Mesendoderm (in vitro differentiated cells): ENCODE measurements around the gene TNNI3K.

ENCODE experiments used
- DNase-seq: peaks from one replicate; pipeline ENCODE4 v3.0.0; 2013
- H2AK5ac ChIP-seq: 2 replicates; pipeline ENCODE4 v1.6.1; 2013; ENCODE audit warnings: low read length, inconsistent platforms
- H2BK120ac ChIP-seq: 2 replicates; pipeline ENCODE4 v1.6.1; 2013; ENCODE audit warnings: low read depth, mild to moderate bottlenecking, low read length, moderate library complexity, mixed read lengths
- H2BK15ac ChIP-seq: replicated peaks from 2 replicates; pipeline ENCODE4 v1.6.1; 2013; ENCODE audit warnings: low read depth, mild to moderate bottlenecking, moderate library complexity
- H2BK5ac ChIP-seq: 2 replicates; pipeline ENCODE4 v1.6.1; 2013; ENCODE audit warnings: low read length, inconsistent platforms
- H3K18ac ChIP-seq: 2 replicates; pipeline ENCODE4 v1.6.1; 2013; ENCODE audit warnings: mild to moderate bottlenecking, low read length, mixed read lengths
- H3K23ac ChIP-seq: one replicate; pipeline ENCODE4 v1.6.1; 2013; ENCODE audit warnings: low read length
- H3K27ac ChIP-seq: 2 replicates; pipeline ENCODE4 v1.5.1; 2013; ENCODE audit warnings: low read depth, mild to moderate bottlenecking, inconsistent platforms, low read length, moderate library complexity
- H3K27me3 ChIP-seq: 2 replicates; pipeline ENCODE4 v1.6.1; 2013; ENCODE audit warnings: low read length, control low read depth, mild to moderate bottlenecking, inconsistent platforms; ENCODE audit not compliant: insufficient read depth, poor library complexity
- H3K36me3 ChIP-seq: 2 replicates; pipeline ENCODE4 v1.6.1; 2013; ENCODE audit warnings: low read length, inconsistent platforms; ENCODE audit not compliant: control insufficient read depth, insufficient read depth
- H3K4ac ChIP-seq: one replicate; pipeline ENCODE4 v1.6.1; 2013; ENCODE audit warnings: low read depth, mild to moderate bottlenecking, low read length, moderate library complexity
- H3K4me1 ChIP-seq: 2 replicates; pipeline ENCODE4 v1.6.1; 2013; ENCODE audit warnings: low read depth, low read length, inconsistent platforms; ENCODE audit not compliant: control insufficient read depth
- H3K4me2 ChIP-seq: 2 replicates; pipeline ENCODE4 v1.6.1; 2013; ENCODE audit warnings: low read length
- H3K4me3 ChIP-seq: 2 replicates; pipeline ENCODE4 v1.5.1; 2013; ENCODE audit warnings: mild to moderate bottlenecking, low read length
- H3K56ac ChIP-seq: one replicate; pipeline ENCODE4 v1.6.1; 2013; ENCODE audit warnings: low read length
- H3K79me1 ChIP-seq: 2 replicates; pipeline ENCODE4 v1.6.1; 2013; ENCODE audit warnings: low read length, inconsistent platforms
- H3K79me2 ChIP-seq: 2 replicates; pipeline ENCODE4 v1.6.1; 2013; ENCODE audit warnings: mild to moderate bottlenecking, low read length; ENCODE audit not compliant: control insufficient read depth, insufficient read depth
- H3K9ac ChIP-seq: 2 replicates; pipeline ENCODE4 v1.6.1; 2013; ENCODE audit warnings: low read length, inconsistent platforms
- H4K5ac ChIP-seq: one replicate; pipeline ENCODE4 v1.6.1; 2013; ENCODE audit warnings: low read length
- H4K8ac ChIP-seq: one replicate; pipeline ENCODE4 v1.6.1; 2013; ENCODE audit warnings: low read depth, mild to moderate bottlenecking, control low read depth, low read length, moderate library complexity
- WGBS: extraction: QIAGEN DNeasy Blood & Tissue Kit; methylation state at CpG from one replicate; pipeline ENCODE4 v1.1.7; 2013; ENCODE audit warnings: low lambda C conversion rate, missing lambda C conversion rate; ENCODE audit not compliant: insufficient coverage; ENCODE audit errors: extremely low coverage; 5-methylcytosine and 5-hydroxymethylcytosine counted together

The TNNI3K gene

GRCh38 chr1:74498901-74499300 lies 263.7 kb downstream of the TNNI3K start:
- no peak overlapping the region for H2BK5ac ChIP-seq
- no peak overlapping the region for H3K27ac ChIP-seq
- no peak overlapping the region for H4K5ac ChIP-seq
- no peak overlapping the region for H3K9ac ChIP-seq
- no peak overlapping the region for H3K23ac ChIP-seq
- H3K4me2 ChIP-seq, result no peak overlapping the region
- H3K4me3 ChIP-seq, result no peak overlapping the region
- no peaks in the 10 kb centered on the region for H3K79me1 ChIP-seq
- H3K36me3 ChIP-seq, result no peaks in the 10 kb centered on the region
- no peak overlapping the region for H2BK120ac ChIP-seq
- H4K8ac ChIP-seq, result no peak overlapping the region
- H3K79me2 ChIP-seq, result no peaks in the 10 kb centered on the region
- no peak for DNase-seq
- H3K4ac ChIP-seq, result no peak overlapping the region
- no peak overlapping the region for H2BK15ac ChIP-seq
- no peak overlapping the region for H3K56ac ChIP-seq
- H2AK5ac ChIP-seq, result no peak overlapping the region
- H3K4me1 ChIP-seq, result no peaks in the 10 kb centered on the region
- no peak overlapping the region for H3K18ac ChIP-seq
- no peaks in the 10 kb centered on the region for H3K27me3 ChIP-seq
- no CpG with 5 or more reads among the region's 3 CpGs for WGBS

DNA sequence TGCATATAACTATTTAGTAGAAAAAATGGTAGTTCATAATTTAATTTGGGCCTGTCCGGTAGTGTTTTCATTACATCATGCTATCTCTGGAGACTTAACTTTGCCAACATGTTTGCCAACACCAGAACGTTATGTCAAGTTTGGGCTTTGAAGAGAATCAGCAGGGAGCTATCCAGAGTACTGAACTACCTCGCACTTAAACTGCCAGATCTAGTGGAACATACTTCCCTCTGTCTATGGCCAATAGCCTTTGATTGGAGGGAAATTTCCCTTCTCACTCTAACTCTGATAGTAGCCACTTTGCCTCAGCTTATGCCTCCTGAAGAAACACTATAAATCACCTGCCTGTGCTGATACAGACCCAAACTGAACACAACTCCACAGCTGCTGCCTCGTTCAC lies 267.2 kb downstream of the TNNI3K start:
- no peaks in the 10 kb centered on the region for H3K27me3 ChIP-seq
- no peak overlapping the region for H3K4ac ChIP-seq
- no peak overlapping the region for H4K5ac ChIP-seq
- no peaks in the 10 kb centered on the region for H3K36me3 ChIP-seq
- no peaks in the 10 kb centered on the region for H3K79me1 ChIP-seq
- no peak overlapping the region for H3K4me2 ChIP-seq
- no peak overlapping the region for H3K27ac ChIP-seq
- H2AK5ac ChIP-seq, result no peak overlapping the region
- H3K9ac ChIP-seq, result no peak overlapping the region
- no peak overlapping the region for H3K4me3 ChIP-seq
- H3K23ac ChIP-seq, result no peak overlapping the region
- H2BK5ac ChIP-seq, result no peak overlapping the region
- no peaks in the 10 kb centered on the region for H3K4me1 ChIP-seq
- DNase-seq, result peak; percentile 74
- no peak overlapping the region for H2BK15ac ChIP-seq
- no CpG with 5 or more reads among the region's 4 CpGs for WGBS
- no peak overlapping the region for H4K8ac ChIP-seq
- no peak overlapping the region for H3K18ac ChIP-seq
- no peak overlapping the region for H2BK120ac ChIP-seq
- no peaks in the 10 kb centered on the region for H3K79me2 ChIP-seq
- no peak overlapping the region for H3K56ac ChIP-seq

DNA sequence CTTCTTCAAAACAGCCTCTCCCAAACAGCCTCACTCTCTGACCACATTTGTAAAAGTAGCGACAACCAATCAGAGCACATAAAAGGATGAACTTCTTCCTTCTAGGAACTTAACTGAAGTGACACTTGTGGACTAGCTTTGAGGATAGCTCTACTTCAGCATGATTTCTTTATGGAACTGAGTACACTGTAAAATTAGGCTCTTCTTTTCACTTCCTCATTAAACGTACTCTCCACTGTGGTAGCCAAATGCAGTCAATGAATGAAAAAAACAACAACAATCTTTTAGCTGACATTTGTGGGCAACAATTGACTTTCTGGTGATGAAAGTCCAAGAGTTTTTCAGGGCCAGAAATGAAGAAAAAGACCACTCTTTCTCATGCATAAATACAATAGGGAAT lies 267.7 kb downstream of the TNNI3K start:
- DNase-seq, result no peak
- Histone ChIP-seq H3K56ac (no peak overlapping the region), H3K4me2 (no peak overlapping the region), H3K27ac (no peak overlapping the region), H3K9ac (no peak overlapping the region), H3K27me3 (no peaks in the 10 kb centered on the region), H3K79me2 (no peaks in the 10 kb centered on the region), H3K4me3 (no peak overlapping the region), H3K4me1 (no peaks in the 10 kb centered on the region), H3K79me1 (no peaks in the 10 kb centered on the region), H3K36me3 (no peaks in the 10 kb centered on the region), H2AK5ac (no peak overlapping the region), H2BK15ac (no peak overlapping the region), H3K18ac (no peak overlapping the region), H3K23ac (no peak overlapping the region), H3K4ac (no peak overlapping the region), H4K8ac (no peak overlapping the region), H4K5ac (no peak overlapping the region), H2BK5ac (no peak overlapping the region), H2BK120ac (no peak overlapping the region)
- no CpG with 5 or more reads among the region's 2 CpGs for WGBS

GRCh38 chr1:74504125-74504932 lies 269.1 kb downstream of the TNNI3K start:
- no peak overlapping the region for H3K56ac ChIP-seq
- H3K36me3 ChIP-seq, result no peaks in the 10 kb centered on the region
- no peaks in the 10 kb centered on the region for H3K79me1 ChIP-seq
- no peaks in the 10 kb centered on the region for H3K27me3 ChIP-seq
- no peak overlapping the region for H3K23ac ChIP-seq
- H4K8ac ChIP-seq, result no peak overlapping the region
- H2BK5ac ChIP-seq, result no peak overlapping the region
- H3K4me3 ChIP-seq, result no peak overlapping the region
- H3K4me2 ChIP-seq, result no peak overlapping the region
- H3K18ac ChIP-seq, result no peak overlapping the region
- no peak overlapping the region for H2BK120ac ChIP-seq
- H3K9ac ChIP-seq, result no peak overlapping the region
- H3K4me1 ChIP-seq, result no peaks in the 10 kb centered on the region
- H3K4ac ChIP-seq, result no peak overlapping the region
- no peaks in the 10 kb centered on the region for H3K79me2 ChIP-seq
- H2AK5ac ChIP-seq, result no peak overlapping the region
- no peak overlapping the region for H4K5ac ChIP-seq
- no CpG with 5 or more reads among the region's 15 CpGs for WGBS
- peak; percentile 78 for DNase-seq
- no peak overlapping the region for H3K27ac ChIP-seq
- H2BK15ac ChIP-seq, result no peak overlapping the region

GRCh38 chr1:74504933-74505512 lies 269.8 kb downstream of the TNNI3K start:
- no peak overlapping the region for H2BK15ac ChIP-seq
- no peaks in the 10 kb centered on the region for H3K79me2 ChIP-seq
- no peaks in the 10 kb centered on the region for H3K4me1 ChIP-seq
- H3K79me1 ChIP-seq, result no peaks in the 10 kb centered on the region
- H3K9ac ChIP-seq, result no peak overlapping the region
- H3K4ac ChIP-seq, result no peak overlapping the region
- H3K27me3 ChIP-seq, result no peaks in the 10 kb centered on the region
- H3K27ac ChIP-seq, result no peak overlapping the region
- no peak overlapping the region for H3K4me2 ChIP-seq
- H4K5ac ChIP-seq, result no peak overlapping the region
- no peak overlapping the region for H3K56ac ChIP-seq
- DNase-seq, result peak; percentile 72
- no peak overlapping the region for H2BK120ac ChIP-seq
- no peak overlapping the region for H3K4me3 ChIP-seq
- H2AK5ac ChIP-seq, result no peak overlapping the region
- no peak overlapping the region for H3K23ac ChIP-seq
- no CpG with 5 or more reads among the region's 11 CpGs for WGBS
- H3K18ac ChIP-seq, result no peak overlapping the region
- H2BK5ac ChIP-seq, result no peak overlapping the region
- H3K36me3 ChIP-seq, result no peaks in the 10 kb centered on the region
- no peak overlapping the region for H4K8ac ChIP-seq
